Measurements from ENCODE around the gene AMER3.
"Not testable (repeated sequence)": the region's sequence is repeated elsewhere in the genome, so short reads cannot be mapped to it uniquely, and the experiment has no call there.

GRCh38 chr2:130714795-130715194, 40.5 kb upstream of the AMER3 start:
- TF ChIP-seq, protein P1, sequence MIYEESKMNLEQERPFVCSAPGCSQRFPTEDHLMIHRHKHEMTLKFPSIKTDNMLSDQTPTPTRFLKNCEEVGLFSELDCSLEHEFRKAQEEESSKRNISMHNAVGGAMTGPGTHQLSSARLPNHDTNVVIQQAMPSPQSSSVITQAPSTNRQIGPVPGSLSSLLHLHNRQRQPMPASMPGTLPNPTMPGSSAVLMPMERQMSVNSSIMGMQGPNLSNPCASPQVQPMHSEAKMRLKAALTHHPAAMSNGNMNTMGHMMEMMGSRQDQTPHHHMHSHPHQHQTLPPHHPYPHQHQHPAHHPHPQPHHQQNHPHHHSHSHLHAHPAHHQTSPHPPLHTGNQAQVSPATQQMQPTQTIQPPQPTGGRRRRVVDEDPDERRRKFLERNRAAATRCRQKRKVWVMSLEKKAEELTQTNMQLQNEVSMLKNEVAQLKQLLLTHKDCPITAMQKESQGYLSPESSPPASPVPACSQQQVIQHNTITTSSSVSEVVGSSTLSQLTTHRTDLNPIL (CRISPR knock-in tag; IDR thresholded peaks at IDR 0.05; ENCODE audit: low read depth), result not testable (repeated sequence)
- TF ChIP-seq PATZ1 (CRISPR knock-in tag; IDR thresholded peaks at IDR 0.05; ENCODE audit: borderline replicate concordance); ZFP3 (CRISPR knock-in tag; IDR thresholded peaks at IDR 0.05); ZNF8 (CRISPR knock-in tag; IDR thresholded peaks at IDR 0.05); ZNF70 (CRISPR knock-in tag; IDR thresholded peaks at IDR 0.05); RARB (CRISPR knock-in tag; IDR thresholded peaks at IDR 0.05); ESRRG (CRISPR knock-in tag; IDR thresholded peaks at IDR 0.05); OSR1 (CRISPR knock-in tag; IDR thresholded peaks at IDR 0.05): not testable (repeated sequence)
